Suprapubic skin (tissue), 3 donors: Measurements from ENCODE around the gene PGGHG.

Experiments
- EP300 ChIP-seq: sonication (generic); formaldehyde crosslinking; IDR thresholded peaks from one replicate; pipeline ENCODE4 v1.6.1; 2017; ENCODE audit warnings: antibody characterized with exemption
- TF ChIP-seq, protein P1 (sequence below), 2 donors: fragments of 200-600 bp in 1 of 2; fragments of 450-650 bp in 1 of 2; sonication (generic) in 1 of 2; IDR thresholded peaks; one replicate each; pipeline ENCODE4 v1.5.1; 2016 to 2019; ENCODE audit warnings: antibody characterized with exemption in 2 of 2, mild to moderate bottlenecking in 1 of 2, moderate library complexity in 1 of 2

DNA sequence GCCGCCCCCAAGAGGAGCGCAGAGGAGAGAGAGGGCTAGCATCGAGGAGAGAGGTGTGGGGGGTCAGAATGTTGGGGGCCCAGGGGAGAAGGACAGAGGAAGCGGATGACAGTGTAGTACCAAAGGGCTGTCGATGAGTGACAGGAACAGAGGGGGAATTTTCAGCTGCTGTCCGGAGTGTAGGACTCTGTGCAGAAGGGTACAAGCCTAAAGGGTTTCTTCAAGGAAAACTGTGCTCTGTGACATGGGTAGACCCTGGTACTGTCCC lies 16.1 kb upstream of the PGGHG start:
- TF ChIP-seq, protein P1, sequence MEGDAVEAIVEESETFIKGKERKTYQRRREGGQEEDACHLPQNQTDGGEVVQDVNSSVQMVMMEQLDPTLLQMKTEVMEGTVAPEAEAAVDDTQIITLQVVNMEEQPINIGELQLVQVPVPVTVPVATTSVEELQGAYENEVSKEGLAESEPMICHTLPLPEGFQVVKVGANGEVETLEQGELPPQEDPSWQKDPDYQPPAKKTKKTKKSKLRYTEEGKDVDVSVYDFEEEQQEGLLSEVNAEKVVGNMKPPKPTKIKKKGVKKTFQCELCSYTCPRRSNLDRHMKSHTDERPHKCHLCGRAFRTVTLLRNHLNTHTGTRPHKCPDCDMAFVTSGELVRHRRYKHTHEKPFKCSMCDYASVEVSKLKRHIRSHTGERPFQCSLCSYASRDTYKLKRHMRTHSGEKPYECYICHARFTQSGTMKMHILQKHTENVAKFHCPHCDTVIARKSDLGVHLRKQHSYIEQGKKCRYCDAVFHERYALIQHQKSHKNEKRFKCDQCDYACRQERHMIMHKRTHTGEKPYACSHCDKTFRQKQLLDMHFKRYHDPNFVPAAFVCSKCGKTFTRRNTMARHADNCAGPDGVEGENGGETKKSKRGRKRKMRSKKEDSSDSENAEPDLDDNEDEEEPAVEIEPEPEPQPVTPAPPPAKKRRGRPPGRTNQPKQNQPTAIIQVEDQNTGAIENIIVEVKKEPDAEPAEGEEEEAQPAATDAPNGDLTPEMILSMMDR (IDR thresholded peaks at IDR 0.05): no peak
- no peak for TF ChIP-seq EP300
